ENCODE data around the gene HEATR1.
"Not testable (repeated sequence)": the region's sequence is repeated elsewhere in the genome, so short reads cannot be mapped to it uniquely, and the experiment has no call there.

HEATR1 gene

GRCh38 chr1:236508593-236509027 is 95.7 kb downstream of the HEATR1 start:
- no peak for DNase-seq (ENCODE audit: low read depth)

- no peak for DNase-seq (ENCODE audit: low read depth)
These were observed 97.2 kb downstream of the HEATR1 start for GRCh38 chr1:236507022-236507700.

- DNase-seq (ENCODE audit: low read depth) = not testable (repeated sequence)
These were observed 100.0 kb downstream of the HEATR1 start for GRCh38 chr1:236504338-236504737.

- peak; percentile 87 for DNase-seq (ENCODE audit: low read depth)
These were observed 101.2 kb downstream of the HEATR1 start for GRCh38 chr1:236502972-236503639.

GRCh38 chr1:236502579-236502971 is 101.7 kb downstream of the HEATR1 start:
- peak; percentile 52 for DNase-seq (ENCODE audit: low read depth)

GRCh38 chr1:236501093-236501492 is 103.2 kb downstream of the HEATR1 start:
- DNase-seq (ENCODE audit: low read depth) = no peak

All from ELR (cell line).